ENCODE data around the gene CHCHD6.

DNA sequence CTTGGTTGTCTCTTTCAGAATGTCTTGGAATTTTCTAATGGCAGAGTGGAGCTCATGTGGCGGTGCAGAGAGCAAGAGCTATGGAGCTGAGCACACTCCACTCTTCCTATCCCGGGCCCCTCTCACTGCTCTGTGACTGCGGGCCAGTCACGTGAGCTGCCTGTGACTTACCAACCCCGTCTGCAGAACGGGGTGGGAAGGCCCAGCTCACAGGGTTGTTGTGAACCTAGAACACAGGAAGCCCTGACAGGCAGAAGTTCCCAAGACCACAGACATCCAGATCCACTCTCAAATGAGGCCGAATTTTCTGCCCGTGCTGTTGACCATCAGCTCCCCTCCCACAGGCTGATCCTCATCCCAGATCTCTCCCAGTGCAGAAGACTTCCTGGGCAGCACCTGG is 243.4 kb downstream of the CHCHD6 start:
- TF ChIP-seq, protein P1, sequence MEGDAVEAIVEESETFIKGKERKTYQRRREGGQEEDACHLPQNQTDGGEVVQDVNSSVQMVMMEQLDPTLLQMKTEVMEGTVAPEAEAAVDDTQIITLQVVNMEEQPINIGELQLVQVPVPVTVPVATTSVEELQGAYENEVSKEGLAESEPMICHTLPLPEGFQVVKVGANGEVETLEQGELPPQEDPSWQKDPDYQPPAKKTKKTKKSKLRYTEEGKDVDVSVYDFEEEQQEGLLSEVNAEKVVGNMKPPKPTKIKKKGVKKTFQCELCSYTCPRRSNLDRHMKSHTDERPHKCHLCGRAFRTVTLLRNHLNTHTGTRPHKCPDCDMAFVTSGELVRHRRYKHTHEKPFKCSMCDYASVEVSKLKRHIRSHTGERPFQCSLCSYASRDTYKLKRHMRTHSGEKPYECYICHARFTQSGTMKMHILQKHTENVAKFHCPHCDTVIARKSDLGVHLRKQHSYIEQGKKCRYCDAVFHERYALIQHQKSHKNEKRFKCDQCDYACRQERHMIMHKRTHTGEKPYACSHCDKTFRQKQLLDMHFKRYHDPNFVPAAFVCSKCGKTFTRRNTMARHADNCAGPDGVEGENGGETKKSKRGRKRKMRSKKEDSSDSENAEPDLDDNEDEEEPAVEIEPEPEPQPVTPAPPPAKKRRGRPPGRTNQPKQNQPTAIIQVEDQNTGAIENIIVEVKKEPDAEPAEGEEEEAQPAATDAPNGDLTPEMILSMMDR (IDR thresholded peaks at IDR 0.05; ENCODE audit: insufficient read depth, low read length, poor library complexity, severe bottlenecking), result no peak
- no peak for TF ChIP-seq EZH2phosphoT487 (conservative IDR thresholded peaks at IDR 0.05; ENCODE audit: low read length)
